ENCODE measurements around the gene TMEM176B. TPM values are rescaled to one million over a fixed set of nuclear protein-coding genes. Genes with fewer than 3 reads are reported as not detected.

The TMEM176B gene
- total RNA-seq, 1 experiment from 2014 or later = not detected

DNA sequence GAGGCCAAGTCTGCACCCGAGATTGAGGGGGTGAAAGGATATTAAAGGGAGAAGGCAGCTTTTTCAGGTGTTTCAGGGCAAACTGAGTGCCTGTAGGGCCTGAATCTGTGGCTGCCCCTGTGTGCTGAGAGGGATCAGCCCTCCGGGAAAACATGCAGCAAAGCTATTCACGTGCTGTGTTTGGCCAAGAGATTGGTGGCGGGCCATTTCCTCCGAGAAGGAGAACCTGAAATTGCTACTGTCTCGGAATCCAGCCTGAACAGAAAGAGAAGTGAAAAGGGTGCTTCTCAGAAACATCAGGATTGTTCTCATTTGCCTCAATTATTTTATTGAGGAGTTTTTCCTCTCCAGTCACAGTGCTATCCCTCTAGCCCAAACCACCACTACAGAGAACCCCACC is 46.9 kb downstream of the TMEM176B start:
- no peak for DNase-seq (ENCODE audit: low read depth)

DNA sequence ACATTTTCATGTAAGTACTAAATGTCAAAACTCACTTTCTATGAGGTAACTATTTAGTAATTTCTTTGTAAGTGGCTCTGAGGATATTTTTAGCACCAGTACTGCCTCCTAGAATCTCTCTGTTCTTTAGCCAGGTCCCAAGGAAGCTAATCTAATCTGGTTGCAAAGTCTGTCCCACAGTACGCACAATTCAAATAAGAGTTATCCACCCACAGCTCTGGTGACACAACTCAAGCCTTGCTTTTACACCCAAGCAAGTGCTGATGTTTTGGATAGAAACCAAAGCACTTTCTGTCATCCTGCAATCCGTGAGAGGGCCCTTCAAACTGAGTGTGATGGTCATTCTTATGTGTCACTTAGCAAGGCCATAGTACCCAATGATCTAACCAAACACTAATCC is 48.5 kb downstream of the TMEM176B start:
- DNase-seq (ENCODE audit: low read depth) = no peak

- no peak for DNase-seq (ENCODE audit: low read depth)
These were observed 51.8 kb downstream of the TMEM176B start for GRCh38 chr7:150748376-150748775.

- DNase-seq (ENCODE audit: low read depth) = no peak
These were observed 53.2 kb downstream of the TMEM176B start for GRCh38 chr7:150746921-150747320.

GRCh38 chr7:150745876-150746275 is 54.3 kb downstream of the TMEM176B start:
- no peak for DNase-seq (ENCODE audit: low read depth)

DNA sequence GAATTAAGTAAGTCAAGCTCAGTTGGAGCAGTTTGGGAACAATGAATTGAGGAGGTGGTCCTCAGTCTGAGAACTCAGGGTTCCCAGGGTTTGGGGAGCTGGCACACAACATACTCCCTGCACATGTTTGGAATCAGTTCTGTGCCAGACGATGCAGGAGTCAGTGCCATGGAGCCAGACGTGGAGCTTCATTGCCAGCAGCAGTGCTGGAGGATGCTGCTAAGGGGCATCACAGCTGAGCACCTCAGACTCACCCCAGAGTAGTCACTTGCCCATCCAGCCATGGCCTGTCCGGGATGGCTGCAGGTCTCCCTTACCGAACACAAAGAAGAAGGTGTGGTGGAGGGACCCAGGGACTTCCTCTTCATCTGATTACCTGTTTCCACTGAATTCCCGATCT is 55.1 kb downstream of the TMEM176B start:
- no peak for DNase-seq (ENCODE audit: low read depth)

- DNase-seq (ENCODE audit: low read depth) = no peak
These were observed 56.0 kb downstream of the TMEM176B start for GRCh38 chr7:150744041-150744656.

- DNase-seq (ENCODE audit: low read depth) = no peak
These were observed 57.7 kb downstream of the TMEM176B start for GRCh38 chr7:150742286-150742968.

Other genes starting within 250 kb of the TMEM176B start
- gene GIMAP4, start 233.0 kb downstream of the TMEM176B start, total RNA-seq (2014; rRNA removed; shearing (Covaris generic)) = not detected in 2 replicates
- gene GIMAP6, start 168.0 kb downstream of the TMEM176B start, total RNA-seq (2014; rRNA removed; shearing (Covaris generic)) = 0.12 TPM in 1 of 2 replicates, not detected in the other
- 5.6 and 6.3 TPM in 2 replicates for gene GIMAP2, start 114.7 kb downstream of the TMEM176B start, total RNA-seq (2014; rRNA removed; shearing (Covaris generic))
- 0.07 TPM in 1 of 2 replicates, not detected in the other for gene GIMAP1, start 83.8 kb downstream of the TMEM176B start, total RNA-seq (2014; rRNA removed; shearing (Covaris generic))
- gene GIMAP5, start 62.9 kb downstream of the TMEM176B start, total RNA-seq (2014; rRNA removed; shearing (Covaris generic)) = not detected in 2 replicates
- gene TMEM176A, start 405 bp upstream of the TMEM176B start, total RNA-seq (2014; rRNA removed; shearing (Covaris generic)) = 0.34 TPM in 1 of 2 replicates, not detected in the other
- gene AOC1, start 52.2 kb upstream of the TMEM176B start, total RNA-seq (2014; rRNA removed; shearing (Covaris generic)) = 0.17 TPM in 1 of 2 replicates, not detected in the other
- gene KCNH2, start 178.0 kb upstream of the TMEM176B start, total RNA-seq (2014; rRNA removed; shearing (Covaris generic)) = 0.30 and 0.37 TPM in 2 replicates
- not detected in 2 replicates for gene NOS3, start 190.7 kb upstream of the TMEM176B start, total RNA-seq (2014; rRNA removed; shearing (Covaris generic))
- gene ATG9B, start 224.1 kb upstream of the TMEM176B start, total RNA-seq (2014; rRNA removed; shearing (Covaris generic)) = not detected in 2 replicates
- gene ABCB8, start 228.1 kb upstream of the TMEM176B start, total RNA-seq (2014; rRNA removed; shearing (Covaris generic)) = 24.2 and 29.0 TPM in 2 replicates
- 0.20 and 0.22 TPM in 2 replicates for gene ASIC3, start 248.2 kb upstream of the TMEM176B start, total RNA-seq (2014; rRNA removed; shearing (Covaris generic))

Measured in M059J (cell line).